GM18517 (cell line): ENCODE results near the gene DIRAS1.

Experiments
- ATAC-seq: cut with Tn5 transposase; IDR thresholded peaks from one replicate; pipeline ENCODE4 v1.9.1; 2021; ENCODE audit warnings: mild to moderate bottlenecking, moderate library complexity; ENCODE audit not compliant: unreplicated experiment

Gene DIRAS1

GRCh38 chr19:2720777-2721569 is at the start of gene DIRAS1:
DIRAS1 (minus strand) TSS chr19:2721372; CDS start chr19:2717806, 3,566 bp downstream.
- no peak for ATAC-seq

- ATAC-seq = no peak
Observed at GRCh38 chr19:2770055-2771013, 49.2 kb upstream of the DIRAS1 start.

GRCh38 chr19:2769218-2769617 is 48.0 kb upstream of the DIRAS1 start:
- no peak for ATAC-seq

- ATAC-seq = no peak
Observed at GRCh38 chr19:2768365-2769132, 47.4 kb upstream of the DIRAS1 start.

GRCh38 chr19:2767688-2768087 is 46.5 kb upstream of the DIRAS1 start:
- ATAC-seq = no peak

- ATAC-seq = no peak
Observed at GRCh38 chr19:2766594-2767372, 45.6 kb upstream of the DIRAS1 start.

GRCh38 chr19:2765376-2765775 is 44.2 kb upstream of the DIRAS1 start:
- no peak for ATAC-seq

GRCh38 chr19:2764945-2765344 is 43.8 kb upstream of the DIRAS1 start:
- ATAC-seq = no peak

- no peak for ATAC-seq
Observed at GRCh38 chr19:2763687-2764086, 42.5 kb upstream of the DIRAS1 start.

- ATAC-seq = no peak
Observed at GRCh38 chr19:2762783-2763496, 41.8 kb upstream of the DIRAS1 start.

GRCh38 chr19:2761876-2762782 is 41.0 kb upstream of the DIRAS1 start:
- ATAC-seq = no peak

GRCh38 chr19:2761309-2761677 is 40.1 kb upstream of the DIRAS1 start:
- no peak for ATAC-seq

GRCh38 chr19:2759965-2760364 is 38.8 kb upstream of the DIRAS1 start:
- ATAC-seq = no peak

GRCh38 chr19:2759362-2759761 is 38.2 kb upstream of the DIRAS1 start:
- no peak for ATAC-seq

- no peak for ATAC-seq
Observed at GRCh38 chr19:2758601-2759313, 37.6 kb upstream of the DIRAS1 start.

GRCh38 chr19:2756921-2757881 is 36.0 kb upstream of the DIRAS1 start:
- ATAC-seq = no peak

GRCh38 chr19:2756477-2756876 is 35.3 kb upstream of the DIRAS1 start:
- ATAC-seq = no peak
